B cell (primary cell): ENCODE results near the gene PLEKHM2.

ENCODE experiments used
- CTCF ChIP-seq: fragments of 200-600 bp; IDR thresholded peaks from one replicate; pipeline ENCODE4 v1.8.0; 2022; ENCODE audit warnings: antibody characterized with exemption, mild to moderate bottlenecking
- EZH2 ChIP-seq: IDR thresholded peaks from 2 replicates; pipeline ENCODE4 v1.6.1; 2012; ENCODE audit warnings: borderline replicate concordance, low read depth, mild to moderate bottlenecking, moderate library complexity, low read length; ENCODE audit not compliant: insufficient read depth, poor library complexity, severe bottlenecking

GRCh38 chr1:15696956-15697521 lies 12.9 kb downstream of the PLEKHM2 start:
- TF ChIP-seq CTCF (no peak), EZH2 (no peak)
